Posterior cingulate gyrus (tissue), 11 donors: ENCODE data around the gene GRIA4.

Source experiments
- DNase-seq, 10 donors: peaks; one replicate each; pipeline versions ENCODE4 v3.0.0 to v3.0.0-alpha.2; 2020 to 2021; ENCODE audit warnings: mixed read lengths in 3 of 10
- intact Hi-C: fragments of 100-400 bp; cut with DNase I; formaldehyde crosslinking; loops from one replicate; pipeline ENCODE4 v1.15.1; 2023

GRIA4 gene

GRCh38 chr11:105899772-105900171 lies 289.9 kb downstream of the GRIA4 start:
- DNase-seq, result no peak
- intact Hi-C loops, result loop anchor here (10.0 kb wide), 1 partner anchor 175 kb away; the partner anchor contains the start of genes AASDHPPT and KBTBD3

DNA sequence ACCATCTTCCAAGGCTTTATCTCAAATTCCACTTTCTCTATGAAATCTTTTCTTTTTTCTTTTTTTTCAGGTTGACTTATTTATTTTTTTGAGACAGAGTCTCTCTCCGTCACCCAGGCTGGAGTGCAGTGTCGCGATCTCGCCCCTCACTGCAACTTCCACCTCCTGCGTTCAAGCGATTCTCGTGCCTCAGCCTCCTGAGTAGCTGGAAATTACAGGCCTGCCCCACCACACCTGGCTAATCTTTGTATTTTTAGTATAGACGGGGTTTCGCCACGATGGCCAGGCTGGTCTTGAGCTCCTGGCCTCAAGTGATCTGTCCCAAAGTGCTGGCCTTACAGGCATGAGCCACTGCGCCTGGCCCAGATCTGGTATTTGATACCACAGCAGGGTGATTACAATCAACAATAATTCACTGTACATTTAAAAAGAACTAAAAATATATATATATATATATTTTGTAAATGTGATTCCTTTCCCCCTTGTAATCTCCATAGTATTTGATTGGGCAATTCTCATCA lies 290.7 kb downstream of the GRIA4 start:
- peak in 2 of 10 donors; percentile 62 for DNase-seq
- intact Hi-C loops, result no loop called here

DNA sequence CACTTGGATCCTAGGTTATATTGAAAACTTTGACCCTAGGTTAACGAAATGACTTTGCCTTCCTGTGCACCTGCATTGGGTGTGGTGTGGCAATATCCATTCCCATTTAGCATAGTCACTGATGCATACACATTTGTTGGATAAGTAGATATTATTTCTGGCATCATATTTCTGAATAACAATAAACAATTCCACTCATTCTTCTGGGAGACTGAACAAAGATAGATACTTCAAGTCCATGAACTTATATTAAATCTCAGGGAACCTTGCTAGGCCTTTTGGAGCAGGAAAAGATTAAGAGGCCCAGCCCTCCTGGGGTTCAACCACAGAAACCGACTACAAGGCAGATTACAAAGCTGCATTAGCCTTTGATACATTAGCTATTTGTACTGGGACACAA lies 293.2 kb downstream of the GRIA4 start:
- intact Hi-C loops, result no loop called here
- no peak for DNase-seq

DNA sequence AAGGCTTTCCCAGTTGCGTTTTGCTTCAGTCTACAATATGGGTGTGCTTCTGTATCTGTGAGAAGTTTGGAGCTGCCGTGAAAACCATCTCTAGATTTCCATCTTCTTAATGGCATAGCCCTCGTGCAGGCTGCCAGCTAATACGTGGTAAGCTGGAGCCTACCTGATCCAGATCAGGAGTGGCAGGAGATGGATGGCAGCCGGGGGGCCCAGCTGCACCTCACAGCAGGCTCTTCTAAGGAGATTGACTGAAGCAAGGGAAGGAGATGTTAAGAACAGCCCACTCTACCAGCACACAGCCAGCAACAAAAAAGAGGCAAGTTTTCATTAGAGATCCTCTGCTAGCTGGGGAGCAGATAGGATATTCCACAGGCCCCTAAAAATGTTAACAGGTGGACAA lies 296.6 kb downstream of the GRIA4 start:
- intact Hi-C loops, result no loop called here
- DNase-seq, result peak in 1 of 10 donors; percentile 43

DNA sequence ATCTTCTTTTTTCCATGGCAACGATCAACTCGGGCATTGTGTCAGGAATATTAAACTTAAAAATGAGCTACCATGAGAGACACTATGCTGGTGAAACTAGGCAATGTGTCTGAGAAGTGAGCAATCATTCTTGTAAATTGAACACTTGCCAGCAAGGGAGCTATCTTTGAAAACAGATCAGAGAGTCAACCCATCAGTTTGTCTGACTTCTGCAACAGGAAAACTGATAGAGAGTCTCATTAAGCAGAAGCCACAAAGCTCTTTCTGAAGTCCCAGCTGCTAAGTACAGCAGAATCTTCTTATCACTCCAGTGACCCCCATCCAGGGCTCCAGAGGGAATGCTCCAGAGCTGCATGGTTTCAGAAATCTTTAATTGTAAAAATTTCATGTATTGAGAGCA lies 297.4 kb downstream of the GRIA4 start:
- intact Hi-C loops, result no loop called here
- DNase-seq, result peak in 1 of 10 donors; percentile 13

GRCh38 chr11:105910095-105910715 lies 300.3 kb downstream of the GRIA4 start:
- intact Hi-C loops, result no loop called here
- no peak for DNase-seq

GRCh38 chr11:105911454-105911853 lies 301.6 kb downstream of the GRIA4 start:
- no peak for DNase-seq
- intact Hi-C loops, result no loop called here

GRCh38 chr11:105912666-105913065 lies 302.8 kb downstream of the GRIA4 start:
- intact Hi-C loops, result no loop called here
- no peak for DNase-seq

DNA sequence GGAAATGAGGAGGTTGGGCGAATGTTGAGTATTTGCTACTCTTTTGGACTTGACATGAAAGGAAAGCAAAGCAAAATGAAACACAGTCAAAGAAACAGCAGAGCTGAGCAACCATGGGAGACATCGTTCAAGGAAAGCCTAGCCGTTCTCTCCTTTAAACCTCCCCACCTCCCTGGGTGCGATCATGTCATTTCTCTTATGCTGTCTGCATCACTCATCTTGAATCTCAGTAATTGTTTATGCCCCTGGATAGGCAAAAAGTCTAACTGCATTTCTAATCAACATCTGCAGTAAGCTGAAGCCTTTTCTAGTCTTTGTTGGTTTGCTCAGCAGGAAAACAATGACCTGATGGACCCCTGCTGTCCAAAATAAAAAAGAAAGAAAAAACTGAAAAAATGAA lies 305.1 kb downstream of the GRIA4 start:
- DNase-seq, result no peak
- intact Hi-C loops, result no loop called here

GRCh38 chr11:105918039-105918438 lies 308.2 kb downstream of the GRIA4 start:
- no peak for DNase-seq
- intact Hi-C loops, result no loop called here

DNA sequence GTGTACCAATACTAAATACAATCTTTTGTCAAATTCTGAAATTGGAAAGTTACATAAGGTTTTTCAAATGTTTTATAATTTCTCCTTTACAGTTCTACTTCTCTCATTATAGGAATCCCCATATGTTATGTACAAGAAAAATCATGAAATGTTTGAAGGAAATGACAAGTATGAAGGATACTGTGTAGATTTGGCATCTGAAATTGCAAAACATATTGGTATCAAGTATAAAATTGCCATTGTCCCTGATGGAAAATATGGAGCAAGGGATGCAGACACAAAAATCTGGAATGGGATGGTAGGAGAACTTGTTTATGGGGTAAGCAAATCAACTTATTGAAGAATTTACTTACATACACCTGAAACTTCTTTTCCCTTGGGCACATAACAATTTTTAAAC lies 308.7 kb downstream of the GRIA4 start:
- DNase-seq, result no peak
- intact Hi-C loops, result no loop called here

- intact Hi-C loops, result no loop called here
- DNase-seq, result no peak
Observed at GRCh38 chr11:105923252-105923651, 313.4 kb downstream of the GRIA4 start.

DNA sequence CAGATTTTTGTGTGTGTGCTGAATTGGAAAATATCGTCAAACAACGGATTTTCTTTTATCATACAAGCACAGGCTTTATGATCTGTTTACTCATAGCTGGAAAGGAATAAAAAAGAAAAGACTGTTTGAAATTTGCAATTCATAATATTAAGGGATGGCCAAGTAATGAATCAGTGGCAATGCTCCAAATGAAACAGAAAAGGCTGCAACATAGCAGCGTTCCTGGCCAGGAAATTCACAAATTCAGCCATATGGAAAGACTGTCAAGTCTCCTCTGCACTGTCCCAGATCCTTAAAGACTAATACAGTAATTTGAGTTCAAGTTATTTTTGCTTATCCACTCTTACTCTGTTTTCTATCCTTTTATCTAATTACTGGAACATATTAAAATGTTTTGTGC lies 313.9 kb downstream of the GRIA4 start:
- intact Hi-C loops, result no loop called here
- no peak for DNase-seq

GRCh38 chr11:105929084-105929955 lies 319.4 kb downstream of the GRIA4 start:
- intact Hi-C loops, result no loop called here
- no peak for DNase-seq

GRCh38 chr11:105933695-105934094 lies 323.8 kb downstream of the GRIA4 start:
- no peak for DNase-seq
- intact Hi-C loops, result no loop called here

DNA sequence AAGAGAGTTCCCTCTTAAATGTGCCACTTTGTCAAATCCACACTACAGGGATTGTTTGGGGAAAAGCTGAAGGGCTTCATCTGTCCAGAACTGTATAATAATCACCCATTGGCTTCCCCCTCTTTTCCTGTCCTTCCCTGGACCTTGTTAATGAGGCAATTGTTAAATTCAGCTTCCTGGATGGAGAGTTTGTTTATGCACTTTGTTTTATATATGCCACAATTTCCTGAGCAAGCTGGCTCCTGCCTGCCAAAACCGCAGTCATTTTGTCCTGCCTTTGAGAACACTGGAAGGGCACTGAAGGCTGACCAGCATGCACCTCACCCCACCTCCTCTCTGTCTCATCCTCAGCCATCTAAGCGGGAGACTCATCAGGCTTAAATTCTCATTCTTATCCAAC lies 325.9 kb downstream of the GRIA4 start:
- peak in 2 of 10 donors; percentile 20 to 62 for DNase-seq
- intact Hi-C loops, result no loop called here

DNA sequence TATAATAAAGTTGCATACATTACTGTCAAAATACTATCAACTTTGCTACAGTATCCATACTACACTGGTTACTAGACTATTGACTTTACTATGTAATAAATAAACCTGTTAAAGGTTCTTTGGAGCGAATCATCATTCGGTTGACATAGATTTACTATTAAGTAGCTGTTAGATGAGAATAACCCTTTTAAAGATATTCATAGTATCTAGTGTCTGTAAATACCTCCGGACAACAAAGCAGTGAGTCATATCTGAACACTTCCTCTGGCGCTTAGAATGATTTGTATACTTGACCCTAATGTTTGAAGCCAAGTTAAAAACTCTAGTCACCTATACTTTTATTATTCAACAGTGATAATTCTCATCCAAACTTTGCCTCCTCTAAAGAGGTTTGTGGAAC lies 327.5 kb downstream of the GRIA4 start:
- no peak for DNase-seq
- intact Hi-C loops, result no loop called here

- DNase-seq, result peak in 2 of 10 donors; percentile 23 to 25
- intact Hi-C loops, result no loop called here
Observed at GRCh38 chr11:105937738-105938137, 327.9 kb downstream of the GRIA4 start.

GRCh38 chr11:105942921-105943320 lies 333.0 kb downstream of the GRIA4 start:
- no peak for DNase-seq
- intact Hi-C loops, result loop anchor here (10.0 kb wide), 1 partner anchor 132 kb away; the partner anchor contains the start of genes AASDHPPT and KBTBD3

- DNase-seq, result no peak
- intact Hi-C loops, result loop anchor here (10.0 kb wide), 1 partner anchor 126 kb away; the partner anchor contains the start of genes AASDHPPT and KBTBD3
Observed at GRCh38 chr11:105948918-105949590, 339.2 kb downstream of the GRIA4 start.

DNA sequence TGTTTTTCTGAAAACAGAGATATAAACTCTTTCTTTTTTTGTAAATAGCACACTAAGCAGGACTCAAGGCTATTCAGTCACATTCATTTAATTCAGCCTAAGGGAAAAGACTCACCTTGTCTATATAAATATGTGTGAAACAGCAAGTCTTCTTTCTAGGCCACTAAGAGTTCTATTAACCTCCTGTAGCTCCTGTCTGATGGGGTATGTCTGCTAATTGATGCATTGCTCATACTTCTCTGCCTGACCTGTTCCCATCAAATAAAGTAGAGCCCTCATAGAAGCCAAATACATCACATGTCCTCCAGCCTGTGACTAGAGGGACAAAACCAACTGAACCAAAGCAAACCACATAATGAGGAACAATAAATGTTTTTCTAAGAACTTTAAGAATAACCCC lies 344.0 kb downstream of the GRIA4 start:
- intact Hi-C loops, result no loop called here
- DNase-seq, result no peak
